Renal cortex interstitium (tissue), 11 donors: ENCODE measurements around the gene GRAMD1A. TPM values are rescaled to one million over a fixed set of nuclear protein-coding genes. Genes with fewer than 3 reads are reported as not detected.
"Not testable (repeated sequence)": the region's sequence is repeated elsewhere in the genome, so short reads cannot be mapped to it uniquely, and the experiment has no call there.

Experiments used
- DNase-seq, 11 donors: peaks; one replicate each; pipeline ENCODE4 v3.0.0-alpha.2; 2013; ENCODE audit warnings: low read depth in 9 of 11, low spot score in 4 of 11; ENCODE audit errors: extremely low read depth in 1 of 11
- polyA plus RNA-seq, 3 donors: library from polyadenylated mRNA; unstranded; fragments of 120-200 nt; gene quantifications; one replicate each; pipeline ENCODE4 v1.2.1, GENCODE V29; 2013; ENCODE audit not compliant: insufficient read length in 3 of 3

The GRAMD1A gene
- polyA plus RNA-seq, 3 donors = 48.1 to 77.3 (median 59.5) TPM

GRCh38 chr19:35013041-35013819, 13.1 kb downstream of the GRAMD1A start:
- peak in 4 of 11 donors; percentile 41 to 63 (median 50) for DNase-seq

GRCh38 chr19:35013820-35014754, 14.0 kb downstream of the GRAMD1A start:
- no peak for DNase-seq

GRCh38 chr19:35014774-35015173, 14.7 kb downstream of the GRAMD1A start:
- DNase-seq = not testable (repeated sequence)

- DNase-seq = no peak
Observed at GRCh38 chr19:35015270-35015953, 15.3 kb downstream of the GRAMD1A start.

GRCh38 chr19:35015954-35016351, 15.8 kb downstream of the GRAMD1A start:
- no peak for DNase-seq

GRCh38 chr19:35017507-35017906, 17.4 kb downstream of the GRAMD1A start:
- DNase-seq = no peak

- DNase-seq = no peak
Observed at GRCh38 chr19:35018379-35018778, 18.3 kb downstream of the GRAMD1A start.

GRCh38 chr19:35019144-35019543, 19.0 kb downstream of the GRAMD1A start:
- no peak for DNase-seq

GRCh38 chr19:35021016-35021415, 20.9 kb downstream of the GRAMD1A start:
- DNase-seq = no peak

GRCh38 chr19:35021596-35021995, 21.5 kb downstream of the GRAMD1A start:
- DNase-seq = no peak

GRCh38 chr19:35022460-35022859, 22.3 kb downstream of the GRAMD1A start:
- DNase-seq = no peak

GRCh38 chr19:35023428-35023827, 23.3 kb downstream of the GRAMD1A start:
- no peak for DNase-seq

GRCh38 chr19:35024095-35024494, 24.0 kb downstream of the GRAMD1A start:
- no peak for DNase-seq

- DNase-seq = no peak
Observed at GRCh38 chr19:35025969-35026368, 25.8 kb downstream of the GRAMD1A start.

- DNase-seq = no peak
Observed at GRCh38 chr19:35026418-35026817, 26.3 kb downstream of the GRAMD1A start.

- DNase-seq = no peak
Observed at GRCh38 chr19:35027009-35027408, 26.9 kb downstream of the GRAMD1A start.

- DNase-seq = no peak
Observed at GRCh38 chr19:35027851-35028599, 27.9 kb downstream of the GRAMD1A start.

- not testable (repeated sequence) for DNase-seq
Observed at GRCh38 chr19:35028600-35028885, 28.4 kb downstream of the GRAMD1A start.

GRCh38 chr19:35029275-35029736, 29.2 kb downstream of the GRAMD1A start:
- not testable (repeated sequence) for DNase-seq
